MM.1S (cell line): ENCODE results near the gene CA10.

Experiments
- DNase-seq: peaks from one replicate; pipeline ENCODE4 v3.0.0-alpha.2; 2015
- H2AFZ ChIP-seq: fragments of 300-600 bp; sonication (generic); 2 replicates; pipeline ENCODE4 v1.6.0; 2016; ENCODE audit warnings: antibody characterized with exemption, low read length
- H3F3A ChIP-seq: fragments of 300-600 bp; sonication (generic); 2 replicates; pipeline ENCODE4 v1.6.1; 2016; ENCODE audit warnings: mild to moderate bottlenecking, antibody characterized with exemption, low read length, moderate library complexity, mixed read lengths; ENCODE audit not compliant: insufficient read depth
- H3K27ac ChIP-seq: fragments of 300-600 bp; sonication (generic); 2 replicates; pipeline ENCODE4 v1.5.1; 2016; ENCODE audit warnings: mild to moderate bottlenecking, low read length
- H3K27me3 ChIP-seq: fragments of 300-600 bp; sonication (generic); replicated peaks from 2 replicates; pipeline ENCODE4 v1.6.0; 2016; ENCODE audit warnings: low read length; ENCODE audit not compliant: insufficient read depth
- H3K36me3 ChIP-seq: fragments of 300-600 bp; sonication (generic); replicated peaks from 2 replicates; pipeline ENCODE4 v1.6.1; 2016; ENCODE audit warnings: mild to moderate bottlenecking, low read length, mixed read lengths; ENCODE audit not compliant: insufficient read depth
- H3K4me1 ChIP-seq: fragments of 300-600 bp; sonication (generic); 2 replicates; pipeline ENCODE4 v1.6.1; 2016; ENCODE audit warnings: low read length, mixed read lengths
- H3K4me2 ChIP-seq: fragments of 300-600 bp; sonication (generic); 2 replicates; pipeline ENCODE4 v1.6.0; 2016; ENCODE audit warnings: low read depth, low read length
- H3K4me3 ChIP-seq: fragments of 300-600 bp; sonication (generic); 2 replicates; pipeline ENCODE4 v1.5.1; 2016; ENCODE audit warnings: low read length, mixed read lengths
- H3K79me2 ChIP-seq: fragments of 300-600 bp; sonication (generic); 2 replicates; pipeline ENCODE4 v1.6.1; 2016; ENCODE audit warnings: mixed run types, low read length, mixed read lengths
- H3K9ac ChIP-seq: fragments of 300-600 bp; sonication (generic); 2 replicates; pipeline ENCODE4 v1.6.1; 2016; ENCODE audit warnings: low read length, mixed read lengths
- H3K9me2 ChIP-seq: fragments of 300-600 bp; sonication (generic); replicated peaks from 2 replicates; pipeline ENCODE4 v1.6.1; 2016; ENCODE audit warnings: mild to moderate bottlenecking, low read length, mixed read lengths; ENCODE audit not compliant: insufficient read depth
- H3K9me3 ChIP-seq: fragments of 300-600 bp; sonication (generic); replicated peaks from 2 replicates; pipeline ENCODE4 v1.6.1; 2016; ENCODE audit warnings: mild to moderate bottlenecking, low read length, mixed read lengths; ENCODE audit not compliant: insufficient read depth
- H4K20me1 ChIP-seq: fragments of 300-600 bp; sonication (generic); 2 replicates; pipeline ENCODE4 v1.6.1; 2016; ENCODE audit warnings: mild to moderate bottlenecking, low read length, moderate library complexity, mixed read lengths; ENCODE audit not compliant: insufficient read depth
- CTCF ChIP-seq: fragments of 300-600 bp; sonication (generic); IDR thresholded peaks from 2 replicates; pipeline ENCODE4 v1.5.1; 2016; ENCODE audit warnings: antibody characterized with exemption, low read length, mixed read lengths
- EZH2 ChIP-seq: fragments of 300-600 bp; sonication (generic); optimal IDR thresholded peaks from 2 replicates; pipeline ENCODE3; 2017; ENCODE audit warnings: low read depth, mild to moderate bottlenecking, antibody characterized with exemption, low read length, mixed read lengths
- EZH2phosphoT487 ChIP-seq: fragments of 300-600 bp; sonication (generic); IDR thresholded peaks from 2 replicates; pipeline ENCODE4 v1.6.1; 2018; ENCODE audit warnings: antibody characterized with exemption, low read length

Gene CA10

GRCh38 chr17:51733166-51733565, 425.3 kb downstream of the CA10 start:
- Histone ChIP-seq H3K4me2 (no peak overlapping the region), H3K27ac (no peak overlapping the region), H3K36me3 (no peaks in the 10 kb centered on the region), H3F3A (no peaks in the 10 kb centered on the region), H3K27me3 (no peaks in the 10 kb centered on the region), H3K9me3 (no peaks in the 10 kb centered on the region), H3K79me2 (no peaks in the 10 kb centered on the region), H3K4me3 (no peak overlapping the region), H4K20me1 (no peaks in the 10 kb centered on the region), H2AFZ (no peak overlapping the region), H3K9me2 (no peaks in the 10 kb centered on the region), H3K9ac (no peak overlapping the region), H3K4me1 (no peaks in the 10 kb centered on the region)
- TF ChIP-seq EZH2 (no peak), EZH2phosphoT487 (no peak), CTCF (no peak)
- DNase-seq = no peak

DNA sequence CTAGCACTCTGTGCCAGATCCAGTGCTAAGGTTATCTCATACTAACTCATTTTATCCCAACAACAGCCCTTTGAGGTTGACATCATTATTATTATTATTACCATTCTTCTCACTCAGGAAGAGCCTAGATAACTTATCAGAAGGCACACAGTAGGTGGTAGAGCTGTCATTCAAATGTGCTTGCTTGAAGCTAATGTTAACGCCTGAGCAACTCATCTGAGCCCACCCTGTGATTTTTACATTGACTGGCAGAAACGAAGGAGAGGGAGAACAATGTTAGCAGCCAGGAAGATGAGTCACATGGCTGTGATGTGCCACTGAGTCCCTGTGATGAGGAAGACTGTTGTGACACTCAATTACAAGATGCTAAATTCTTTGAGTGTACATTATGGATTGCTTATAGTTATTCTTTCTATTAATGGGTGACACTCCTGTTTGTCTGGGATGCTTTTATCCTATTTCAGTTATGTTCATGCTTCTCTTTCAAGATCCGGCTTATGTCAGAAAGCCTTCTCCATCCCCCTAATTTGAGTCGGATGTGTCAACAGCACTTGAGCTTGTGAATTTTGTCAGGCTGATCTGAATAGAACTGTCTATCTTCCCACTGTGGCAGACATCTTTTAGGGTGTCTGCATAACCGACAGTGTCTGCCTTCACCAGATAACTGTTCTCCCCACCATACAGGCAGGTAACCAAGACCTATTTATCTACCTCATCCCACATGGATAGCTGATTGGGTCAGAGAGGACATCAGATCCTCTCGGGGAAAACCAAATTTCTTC, 426.4 kb downstream of the CA10 start:
- no peaks in the 10 kb centered on the region for H3F3A ChIP-seq
- no peak overlapping the region for H3K4me3 ChIP-seq
- H3K4me2 ChIP-seq = no peak overlapping the region
- DNase-seq = no peak
- H3K4me1 ChIP-seq = no peaks in the 10 kb centered on the region
- no peak overlapping the region for H2AFZ ChIP-seq
- H3K9me3 ChIP-seq = no peaks in the 10 kb centered on the region
- no peaks in the 10 kb centered on the region for H3K27me3 ChIP-seq
- no peaks in the 10 kb centered on the region for H3K36me3 ChIP-seq
- H4K20me1 ChIP-seq = no peaks in the 10 kb centered on the region
- no peak overlapping the region for H3K9ac ChIP-seq
- no peaks in the 10 kb centered on the region for H3K9me2 ChIP-seq
- H3K79me2 ChIP-seq = no peaks in the 10 kb centered on the region
- no peak for TF ChIP-seq EZH2phosphoT487
- H3K27ac ChIP-seq = no peak overlapping the region

GRCh38 chr17:51730303-51731050, 428.0 kb downstream of the CA10 start:
- no peaks in the 10 kb centered on the region for H3K27me3 ChIP-seq
- H3K9me2 ChIP-seq = no peaks in the 10 kb centered on the region
- no peaks in the 10 kb centered on the region for H4K20me1 ChIP-seq
- no peaks in the 10 kb centered on the region for H3F3A ChIP-seq
- no peak for TF ChIP-seq CTCF
- TF ChIP-seq EZH2phosphoT487 = no peak
- TF ChIP-seq EZH2 = no peak
- no peaks in the 10 kb centered on the region for H3K36me3 ChIP-seq
- H3K9me3 ChIP-seq = no peaks in the 10 kb centered on the region
- no peaks in the 10 kb centered on the region for H3K79me2 ChIP-seq
- DNase-seq = no peak
- H3K9ac ChIP-seq = no peak overlapping the region
- H3K4me3 ChIP-seq = no peak overlapping the region
- H3K4me2 ChIP-seq = no peak overlapping the region
- H2AFZ ChIP-seq = no peak overlapping the region
- H3K27ac ChIP-seq = no peak overlapping the region
- no peaks in the 10 kb centered on the region for H3K4me1 ChIP-seq
